WTC11 (cell line): Measurements from ENCODE around the gene C10orf90. TPM values are rescaled to one million over a fixed set of nuclear protein-coding genes. Genes with fewer than 3 reads are reported as not detected.

Source experiments
- ATAC-seq: fragments of 200-7000 bp; cut with Tn5 transposase; 2 replicates; pipeline ENCODE4 v1.10.0; 2021; ENCODE audit warnings: mild to moderate bottlenecking, moderate library complexity
- CTCF ChIA-PET: fragments of 300-600 bp; sonication (Branson Sonifier 250); formaldehyde crosslinking; loops from one replicate; lab custom pipeline; 2021; ENCODE audit warnings: antibody characterized with exemption; lab: Charles Lee
- POLR2A ChIA-PET: fragments of 350-600 bp; sonication (Branson Sonifier 250); formaldehyde crosslinking; loops from one replicate; lab custom pipeline; 2021; ENCODE audit warnings: antibody characterized with exemption; lab: Charles Lee
- DNase-seq: peaks from one replicate; pipeline ENCODE4 v3.0.0; 2021; ENCODE audit warnings: low spot score
- H3K27ac Mint-ChIP-seq: 2 replicates; pipeline ENCODE4 v1.8.0; 2021; ENCODE audit warnings: mixed read lengths
- H3K27me3 Mint-ChIP-seq: 2 replicates; pipeline ENCODE4 v1.8.0; 2021; ENCODE audit warnings: low read depth, mild to moderate bottlenecking, moderate library complexity, mixed read lengths
- H3K36me3 Mint-ChIP-seq: 2 replicates; pipeline ENCODE4 v1.8.0; 2021; ENCODE audit warnings: mixed read lengths
- H3K4me1 Mint-ChIP-seq: 2 replicates; pipeline ENCODE4 v1.8.0; 2022; ENCODE audit warnings: mixed read lengths
- H3K4me3 Mint-ChIP-seq: 2 replicates; pipeline ENCODE4 v1.8.0; 2021; ENCODE audit warnings: mild to moderate bottlenecking, moderate library complexity, mixed read lengths
- H3K9me3 Mint-ChIP-seq: 2 replicates; pipeline ENCODE4 v1.8.0; 2021; ENCODE audit warnings: mixed read lengths
- AR ChIP-seq: fragments of 250-450 bp; sonication (Bioruptor Pico); IDR thresholded peaks from 2 replicates; pipeline ENCODE4 v1.9.0; 2021; ENCODE audit warnings: mild to moderate bottlenecking
- ARID4B ChIP-seq: sonication (generic); formaldehyde crosslinking; IDR thresholded peaks from 2 replicates; pipeline ENCODE4 v1.8.0; 2023; ENCODE audit warnings: missing genetic modification reagents, mild to moderate bottlenecking, borderline replicate concordance
- ATF3 ChIP-seq: sonication (generic); formaldehyde crosslinking; conservative IDR thresholded peaks from 2 replicates; pipeline ENCODE4 v1.8.1; 2022; ENCODE audit warnings: mild to moderate bottlenecking, missing genetic modification reagents
- E2F4 ChIP-seq: sonication (generic); formaldehyde crosslinking; IDR thresholded peaks from 2 replicates; pipeline ENCODE4 v1.8.1; 2022; ENCODE audit warnings: low read depth, mild to moderate bottlenecking, moderate library complexity, missing genetic modification reagents, borderline replicate concordance
- FOXP1 ChIP-seq: sonication (generic); formaldehyde crosslinking; IDR thresholded peaks from 2 replicates; pipeline ENCODE4 v1.8.0; 2022; ENCODE audit warnings: missing genetic modification reagents, mild to moderate bottlenecking, moderate library complexity, borderline replicate concordance
- GRHL2 ChIP-seq: fragments of 250-450 bp; sonication (Bioruptor Pico); IDR thresholded peaks from 2 replicates; pipeline ENCODE4 v1.8.0; 2022; ENCODE audit warnings: mild to moderate bottlenecking, moderate library complexity; ENCODE audit not compliant: insufficient replicate concordance, severe bottlenecking
- MXD4 ChIP-seq: fragments of 250-450 bp; sonication (Bioruptor Pico); IDR thresholded peaks from 2 replicates; pipeline ENCODE4 v1.8.0; 2021; ENCODE audit warnings: mild to moderate bottlenecking, moderate library complexity, borderline replicate concordance
- NR1H2 ChIP-seq: sonication (generic); formaldehyde crosslinking; IDR thresholded peaks from 2 replicates; pipeline ENCODE4 v1.9.0; 2021; ENCODE audit warnings: mild to moderate bottlenecking, moderate library complexity, missing genetic modification reagents
- NR2C2 ChIP-seq: sonication (generic); formaldehyde crosslinking; IDR thresholded peaks from 2 replicates; pipeline ENCODE4 v1.8.0; 2022; ENCODE audit warnings: mild to moderate bottlenecking, missing genetic modification reagents
- PREB ChIP-seq: sonication (generic); formaldehyde crosslinking; IDR thresholded peaks from 2 replicates; pipeline ENCODE4 v1.8.1; 2022; ENCODE audit warnings: mild to moderate bottlenecking, missing genetic modification reagents, moderate library complexity, borderline replicate concordance
- PRRX2 ChIP-seq: fragments of 250-450 bp; sonication (Bioruptor Pico); IDR thresholded peaks from 2 replicates; pipeline ENCODE4 v1.8.0; 2021; ENCODE audit warnings: mild to moderate bottlenecking
- RORB ChIP-seq: fragments of 250-450 bp; sonication (Bioruptor Pico); IDR thresholded peaks from 2 replicates; pipeline ENCODE4 v1.9.0; 2021; ENCODE audit warnings: mild to moderate bottlenecking
- TCF7 ChIP-seq: sonication (generic); formaldehyde crosslinking; IDR thresholded peaks from 2 replicates; pipeline ENCODE4 v1.8.0; 2022; ENCODE audit warnings: mild to moderate bottlenecking, low read depth, missing genetic modification reagents, moderate library complexity
- TEAD4 ChIP-seq: sonication (generic); formaldehyde crosslinking; IDR thresholded peaks from 2 replicates; pipeline ENCODE4 v1.8.0; 2022; ENCODE audit warnings: mild to moderate bottlenecking, missing genetic modification reagents
- TP53 ChIP-seq: sonication (generic); formaldehyde crosslinking; IDR thresholded peaks from 2 replicates; pipeline ENCODE4 v1.8.1; 2023; ENCODE audit warnings: mild to moderate bottlenecking, missing genetic modification reagents
- ZBTB21 ChIP-seq: sonication (generic); formaldehyde crosslinking; IDR thresholded peaks from 2 replicates; pipeline ENCODE4 v1.8.1; 2023; ENCODE audit warnings: mild to moderate bottlenecking, missing genetic modification reagents, borderline replicate concordance
- ZNF121 ChIP-seq: sonication (generic); formaldehyde crosslinking; IDR thresholded peaks from 2 replicates; pipeline ENCODE4 v1.8.0; 2023; ENCODE audit warnings: missing genetic modification reagents
- ZNF219 ChIP-seq: sonication (generic); formaldehyde crosslinking; IDR thresholded peaks from 2 replicates; pipeline ENCODE4 v1.8.0; 2023; ENCODE audit warnings: missing genetic modification reagents, mild to moderate bottlenecking, borderline replicate concordance
- ZNF425 ChIP-seq: fragments of 250-450 bp; sonication (Bioruptor Pico); conservative IDR thresholded peaks from 2 replicates; pipeline ENCODE4 v1.9.0; 2021; ENCODE audit warnings: mild to moderate bottlenecking
- total RNA-seq: library from RNA; stranded (reverse); gene quantifications from 3 replicates; pipeline ENCODE4 v1.2.3, GENCODE V29; 2021

The C10orf90 gene
- total RNA-seq, 1 experiment from 2014 or later: 0.85 TPM

- TF ChIP-seq ARID4B (CRISPR knock-in tag) (no peak), AR (no peak), RORB (CRISPR knock-in tag) (no peak), MXD4 (CRISPR knock-in tag) (no peak)
These were observed 272.7 kb downstream of the C10orf90 start (continued) for GRCh38 chr10:126397640-126398382.

- CTCF ChIA-PET: no interaction called here
- H3K4me3 Mint-ChIP-seq: no peak overlapping the region
- TF ChIP-seq ZNF219 (CRISPR knock-in tag): no peak
- TF ChIP-seq PREB: no peak
- TF ChIP-seq ZBTB21 (CRISPR knock-in tag): no peak
- no peak for TF ChIP-seq GRHL2 (CRISPR knock-in tag)
- TF ChIP-seq E2F4 (CRISPR knock-in tag): no peak
- no peak for TF ChIP-seq ATF3 (CRISPR knock-in tag)
- TF ChIP-seq TEAD4 (CRISPR knock-in tag): no peak
- no peak for TF ChIP-seq TP53 (CRISPR knock-in tag)
- no peak for TF ChIP-seq ZNF425 (CRISPR knock-in tag)
- TF ChIP-seq TCF7 (CRISPR knock-in tag): no peak
- no peak for TF ChIP-seq NR2C2 (CRISPR knock-in tag)
- no peak for TF ChIP-seq FOXP1
- no peak for TF ChIP-seq NR1H2 (CRISPR knock-in tag)
- no peak for TF ChIP-seq PRRX2
- no peak for TF ChIP-seq ZNF121 (CRISPR knock-in tag)
- TF ChIP-seq MXD4 (CRISPR knock-in tag): no peak
- TF ChIP-seq, all 79 proteins: peak for 0
- DNase-seq (no peak), ATAC-seq (no peak)
- H3K27me3 Mint-ChIP-seq: no peaks in the 10 kb centered on the region
- peaks cover 7% of the 10 kb centered on the region for H3K9me3 Mint-ChIP-seq
- H3K27ac Mint-ChIP-seq: no peak overlapping the region
- H3K4me1 Mint-ChIP-seq: peaks cover 11% of the 10 kb centered on the region
- POLR2A ChIA-PET: no interaction called here
- H3K36me3 Mint-ChIP-seq: no peaks in the 10 kb centered on the region
These were observed 273.3 kb downstream of the C10orf90 start for GRCh38 chr10:126397156-126397555.
